Body of pancreas (tissue), 4 donors: Measurements from ENCODE around the gene NUTF2. TPM values are rescaled to one million over a fixed set of nuclear protein-coding genes. Genes with fewer than 3 reads are reported as not detected.

Source experiments
- ATAC-seq: fragments of 150-250 bp; one replicate; pipeline ENCODE4 v1.9.1; 2016
- DNase-seq, 4 donors: peaks; one replicate each; pipeline ENCODE4 v3.0.0-alpha.2; 2019
- H3K27ac ChIP-seq, 4 donors: fragments of 200-600 bp; sonication (generic); 1 replicate in 3 of 4; 2 replicates in 1 of 4; pipeline versions ENCODE4 v1.5.1 to v1.6.1; 2016 to 2019; ENCODE audit warnings: mild to moderate bottlenecking in 1 of 4, mixed read lengths in 1 of 4, moderate library complexity in 1 of 4
- H3K27me3 ChIP-seq, 2 donors: fragments of 200-600 bp; sonication (generic); one replicate each; pipeline ENCODE4 v1.6.0; 2016; ENCODE audit warnings: mild to moderate bottlenecking in 1 of 2
- H3K36me3 ChIP-seq, 2 donors: fragments of 200-600 bp; sonication (generic); replicated peaks in 1 of 2; 2 replicates each; pipeline ENCODE4 v1.5.1; 2016; ENCODE audit warnings: low read depth in 2 of 2; ENCODE audit not compliant: insufficient read depth in 1 of 2
- H3K4me1 ChIP-seq: fragments of 200-600 bp; sonication (generic); one replicate; pipeline ENCODE4 v1.6.0; 2016
- H3K4me3 ChIP-seq, 2 donors: fragments of 200-600 bp; sonication (generic); 1 replicate in 1 of 2; 2 replicates in 1 of 2; pipeline ENCODE4 v1.5.1; 2016 to 2019
- H3K9me3 ChIP-seq, 3 donors: fragments of 200-600 bp; sonication (generic); 1 replicate in 2 of 3; 2 replicates in 1 of 3; pipeline ENCODE4 v1.5.1; 2016
- POLR2A ChIP-seq, 3 donors: fragments of 450-650 bp; IDR thresholded peaks; one replicate each; pipeline ENCODE4 v1.6.1; 2016; ENCODE audit warnings: antibody characterized with exemption in 3 of 3, mild to moderate bottlenecking in 2 of 3
- WGBS, 2 donors: methylation state at CpG; one replicate each; pipeline ENCODE4 v1.1.5; 2017; 5-methylcytosine and 5-hydroxymethylcytosine counted together
- intact Hi-C: fragments of 100-400 bp; cut with DNase I; formaldehyde crosslinking; loops from one replicate; pipeline ENCODE4 v1.15.1; 2023
- total RNA-seq, 2 donors: library from RNA; depleted of rRNA; stranded (reverse); fragments of >200 nt; gene quantifications; one replicate each; pipeline ENCODE4 v1.1.0, GENCODE V29; 2016
- TF ChIP-seq, protein P1 (sequence below), 7 experiments: fragments of 450-650 bp in 4 of 7; fragments of 200-600 bp in 3 of 7; sonication (generic) in 3 of 7; IDR thresholded peaks; one replicate each; pipeline ENCODE4 v1.5.1; 2016 to 2019; ENCODE audit warnings: antibody characterized with exemption in 7 of 7

The NUTF2 gene
- total RNA-seq, 2 donors from 2014 or later: 39.2 to 42.8 TPM

DNA sequence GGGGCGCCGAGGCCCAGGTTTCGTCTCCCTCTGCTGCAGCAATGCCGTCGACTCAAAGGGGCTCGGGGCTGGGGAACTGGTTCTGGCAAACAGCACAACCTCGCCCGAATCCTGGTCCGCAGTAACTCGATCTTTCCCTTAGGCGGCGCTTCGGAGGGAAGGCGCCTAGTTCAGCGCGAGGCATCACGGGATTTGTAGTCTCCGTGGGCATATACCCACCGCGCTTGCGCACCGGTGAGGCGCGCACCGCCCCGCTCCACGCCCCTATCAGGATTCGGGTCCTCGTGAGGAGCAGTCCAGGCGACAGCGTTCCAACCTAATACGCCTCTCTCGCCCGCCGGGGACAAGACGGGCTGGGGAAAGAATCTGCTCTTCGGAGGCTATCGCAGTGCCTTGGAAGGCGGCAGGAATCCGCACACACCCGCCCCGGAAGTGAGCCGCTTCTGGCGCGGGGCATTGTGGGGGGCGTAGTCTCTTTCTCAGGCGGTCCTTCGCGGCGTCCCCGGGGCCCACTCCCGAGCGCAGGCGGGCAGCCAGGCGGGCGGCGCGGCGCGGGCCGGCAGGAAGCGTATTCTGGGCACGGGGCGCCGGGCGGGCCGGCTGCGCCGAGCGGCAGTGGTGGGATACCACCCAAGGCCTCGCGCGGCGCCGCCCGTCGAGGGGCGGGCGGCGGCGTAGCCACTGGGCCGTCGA is 4.8 kb upstream of the NUTF2 start, which contains the start of gene THAP11:
TSS of gene THAP11 (plus strand) at position 505 of the 693 bp plus-strand sequence. CDS start 235 bp downstream, outside the sequence.
- DNase-seq: peak; percentile 95 to 96 (median 96)
- H3K27ac ChIP-seq: peak within 1 kb of the TSS; percentile 96 to 99 (median 98)
- WGBS, 2 donors: 0 to 6% methylated on average over 7 to 53 of the region's 83 CpGs
- H3K9me3 ChIP-seq: no peaks in the 10 kb centered on the region
- TF ChIP-seq POLR2A (IDR thresholded peaks at IDR 0.05): peak; percentile 37 to 50 (median 41)
- TF ChIP-seq, protein P1, sequence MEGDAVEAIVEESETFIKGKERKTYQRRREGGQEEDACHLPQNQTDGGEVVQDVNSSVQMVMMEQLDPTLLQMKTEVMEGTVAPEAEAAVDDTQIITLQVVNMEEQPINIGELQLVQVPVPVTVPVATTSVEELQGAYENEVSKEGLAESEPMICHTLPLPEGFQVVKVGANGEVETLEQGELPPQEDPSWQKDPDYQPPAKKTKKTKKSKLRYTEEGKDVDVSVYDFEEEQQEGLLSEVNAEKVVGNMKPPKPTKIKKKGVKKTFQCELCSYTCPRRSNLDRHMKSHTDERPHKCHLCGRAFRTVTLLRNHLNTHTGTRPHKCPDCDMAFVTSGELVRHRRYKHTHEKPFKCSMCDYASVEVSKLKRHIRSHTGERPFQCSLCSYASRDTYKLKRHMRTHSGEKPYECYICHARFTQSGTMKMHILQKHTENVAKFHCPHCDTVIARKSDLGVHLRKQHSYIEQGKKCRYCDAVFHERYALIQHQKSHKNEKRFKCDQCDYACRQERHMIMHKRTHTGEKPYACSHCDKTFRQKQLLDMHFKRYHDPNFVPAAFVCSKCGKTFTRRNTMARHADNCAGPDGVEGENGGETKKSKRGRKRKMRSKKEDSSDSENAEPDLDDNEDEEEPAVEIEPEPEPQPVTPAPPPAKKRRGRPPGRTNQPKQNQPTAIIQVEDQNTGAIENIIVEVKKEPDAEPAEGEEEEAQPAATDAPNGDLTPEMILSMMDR (IDR thresholded peaks at IDR 0.05): peak; percentile 65 to 97 (median 94)
- no peaks in the 10 kb centered on the region for H3K36me3 ChIP-seq
- no peaks in the 10 kb centered on the region for H3K27me3 ChIP-seq
- intact Hi-C loops: no loop called here
- peak; percentile 79 for ATAC-seq
- H3K4me3 ChIP-seq: peak within 1 kb of the TSS; percentile 25 to 94
- peaks cover 42% of the 10 kb centered on the region for H3K4me1 ChIP-seq

DNA sequence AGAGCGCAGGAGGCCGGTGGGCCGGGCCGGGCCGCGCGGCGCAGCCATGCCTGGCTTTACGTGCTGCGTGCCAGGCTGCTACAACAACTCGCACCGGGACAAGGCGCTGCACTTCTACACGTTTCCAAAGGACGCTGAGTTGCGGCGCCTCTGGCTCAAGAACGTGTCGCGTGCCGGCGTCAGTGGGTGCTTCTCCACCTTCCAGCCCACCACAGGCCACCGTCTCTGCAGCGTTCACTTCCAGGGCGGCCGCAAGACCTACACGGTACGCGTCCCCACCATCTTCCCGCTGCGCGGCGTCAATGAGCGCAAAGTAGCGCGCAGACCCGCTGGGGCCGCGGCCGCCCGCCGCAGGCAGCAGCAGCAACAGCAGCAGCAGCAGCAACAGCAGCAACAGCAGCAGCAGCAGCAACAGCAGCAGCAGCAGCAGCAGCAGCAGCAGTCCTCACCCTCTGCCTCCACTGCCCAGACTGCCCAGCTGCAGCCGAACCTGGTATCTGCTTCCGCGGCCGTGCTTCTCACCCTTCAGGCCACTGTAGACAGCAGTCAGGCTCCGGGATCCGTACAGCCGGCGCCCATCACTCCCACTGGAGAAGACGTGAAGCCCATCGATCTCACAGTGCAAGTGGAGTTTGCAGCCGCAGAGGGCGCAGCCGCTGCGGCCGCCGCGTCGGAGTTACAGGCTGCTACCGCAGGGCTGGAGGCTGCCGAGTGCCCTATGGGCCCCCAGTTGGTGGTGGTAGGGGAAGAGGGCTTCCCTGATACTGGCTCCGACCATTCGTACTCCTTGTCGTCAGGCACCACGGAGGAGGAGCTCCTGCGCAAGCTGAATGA is 4.0 kb upstream of the NUTF2 start:
- peak overlapping the region; percentile 25 to 33 for H3K4me3 ChIP-seq
- no peaks in the 10 kb centered on the region for H3K36me3 ChIP-seq
- intact Hi-C loops: no loop called here
- DNase-seq (peak; percentile 60 to 68 (median 60)), ATAC-seq (peak; percentile 25)
- H3K27ac ChIP-seq: peak overlapping the region; percentile 96 to 99 (median 98)
- no peaks in the 10 kb centered on the region for H3K9me3 ChIP-seq
- peak in 2 of 3 donors; percentile 35 to 36 for TF ChIP-seq POLR2A (IDR thresholded peaks at IDR 0.05)
- TF ChIP-seq, protein P1 (IDR thresholded peaks at IDR 0.05): peak in 4 of 7 experiments; percentile 14 to 34 (median 23)
- 0 to 5% methylated on average over 8 to 67 of the region's 67 CpGs for WGBS, 2 donors
- H3K27me3 ChIP-seq: no peaks in the 10 kb centered on the region
- peaks cover 46% of the 10 kb centered on the region for H3K4me1 ChIP-seq

DNA sequence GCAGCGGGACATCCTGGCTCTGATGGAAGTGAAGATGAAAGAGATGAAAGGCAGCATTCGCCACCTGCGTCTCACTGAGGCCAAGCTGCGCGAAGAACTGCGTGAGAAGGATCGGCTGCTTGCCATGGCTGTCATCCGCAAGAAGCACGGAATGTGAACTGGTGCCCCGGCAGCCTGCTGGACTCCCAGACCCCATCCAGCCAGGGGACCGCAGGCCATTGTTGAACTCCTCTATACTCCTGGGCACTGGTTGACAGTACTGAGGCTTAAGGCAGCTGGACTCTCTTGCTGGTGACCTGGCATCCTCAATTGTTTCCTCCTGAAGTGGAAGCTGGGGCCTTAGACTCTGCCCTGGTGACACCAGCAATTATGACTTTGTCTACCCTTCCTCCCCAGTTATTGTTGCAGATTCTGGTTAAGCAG is 3.4 kb upstream of the NUTF2 start:
- TF ChIP-seq, protein P1 (IDR thresholded peaks at IDR 0.05): no peak
- TF ChIP-seq POLR2A (IDR thresholded peaks at IDR 0.05): no peak
- peaks cover 52% of the 10 kb centered on the region for H3K4me1 ChIP-seq

DNA sequence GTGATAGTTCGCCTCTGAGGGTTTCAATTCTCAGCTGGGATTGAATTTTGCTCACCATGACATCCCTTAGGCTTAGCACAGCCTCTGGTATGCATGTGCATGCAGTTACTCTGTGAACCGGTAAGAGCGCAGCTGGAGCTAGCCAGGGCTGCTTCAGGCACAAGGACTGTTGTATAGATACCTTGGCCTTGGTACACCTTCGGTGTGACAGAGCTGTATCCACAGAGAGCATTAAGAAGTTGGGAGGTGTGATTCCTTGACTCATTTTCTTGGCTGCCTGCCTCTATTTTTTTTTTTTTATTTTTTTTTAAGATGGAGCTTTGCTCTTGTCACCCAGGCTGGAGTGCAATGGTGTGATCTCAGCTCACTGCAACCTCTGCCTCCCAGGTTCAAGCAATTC is 2.2 kb upstream of the NUTF2 start:
- no peak overlapping the region for H3K4me3 ChIP-seq

More for the DNA sequence above, 3.4 kb upstream of the NUTF2 start:
- no peaks in the 10 kb centered on the region for H3K9me3 ChIP-seq
- peak overlapping the region; percentile 25 to 33 for H3K4me3 ChIP-seq
- H3K27me3 ChIP-seq: no peaks in the 10 kb centered on the region
- intact Hi-C loops: no loop called here
- 7 to 12% methylated on average over 11 of the region's 11 CpGs for WGBS, 2 donors
- DNase-seq (no peak), ATAC-seq (no peak)
- peak overlapping the region; percentile 96 to 99 (median 98) for H3K27ac ChIP-seq
- H3K36me3 ChIP-seq: no peaks in the 10 kb centered on the region

More for the DNA sequence above, 2.2 kb upstream of the NUTF2 start:
- Histone ChIP-seq H3K27ac (no peak overlapping the region), H3K9me3 (no peaks in the 10 kb centered on the region), H3K27me3 (no peaks in the 10 kb centered on the region), H3K4me1 (peaks cover 61% of the 10 kb centered on the region), H3K36me3 (no peaks in the 10 kb centered on the region)
- TF ChIP-seq POLR2A (IDR thresholded peaks at IDR 0.05): no peak
- TF ChIP-seq, protein P1 (IDR thresholded peaks at IDR 0.05): peak in 1 of 7 experiments; percentile 5
- WGBS, 2 donors: 43 to 62% methylated on average over 1 to 4 of the region's 4 CpGs
- intact Hi-C loops: no loop called here
- no peak for DNase-seq
- no peak for ATAC-seq
